NK-92 treated with Interleukin-12 subunit alpha and Interleukin-12 subunit beta, amount 100 ng/mL, for 24 hours (cell line): ENCODE data around the gene NIPBL.
"Not testable (repeated sequence)": the region's sequence is repeated elsewhere in the genome, so short reads cannot be mapped to it uniquely, and the experiment has no call there.

ENCODE experiments used
- DNase-seq: peaks from one replicate; lab custom pipeline; 2025; lab: John Stamatoyannopoulos, UW

NIPBL gene

DNA sequence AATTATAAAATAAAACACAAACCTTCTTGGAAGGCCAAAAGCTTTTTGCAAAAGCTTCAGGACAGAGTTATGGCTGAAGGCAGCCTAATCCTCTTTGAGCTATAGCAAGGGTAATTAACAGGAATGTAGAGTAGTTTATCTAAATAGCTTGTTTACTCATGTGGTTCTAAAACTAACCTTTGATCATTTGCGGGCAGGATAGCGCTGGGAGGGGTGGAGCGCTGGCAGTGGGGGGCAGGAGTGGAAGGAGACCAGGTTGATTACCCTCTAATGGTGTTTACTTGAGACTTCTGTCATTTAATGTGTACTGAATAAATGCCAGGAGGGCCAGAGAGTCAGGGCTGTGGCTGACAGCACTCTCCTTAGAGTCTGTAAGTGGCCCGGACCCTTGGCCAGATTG lies 217.2 kb downstream of the NIPBL start:
- DNase-seq: not testable (repeated sequence)

DNA sequence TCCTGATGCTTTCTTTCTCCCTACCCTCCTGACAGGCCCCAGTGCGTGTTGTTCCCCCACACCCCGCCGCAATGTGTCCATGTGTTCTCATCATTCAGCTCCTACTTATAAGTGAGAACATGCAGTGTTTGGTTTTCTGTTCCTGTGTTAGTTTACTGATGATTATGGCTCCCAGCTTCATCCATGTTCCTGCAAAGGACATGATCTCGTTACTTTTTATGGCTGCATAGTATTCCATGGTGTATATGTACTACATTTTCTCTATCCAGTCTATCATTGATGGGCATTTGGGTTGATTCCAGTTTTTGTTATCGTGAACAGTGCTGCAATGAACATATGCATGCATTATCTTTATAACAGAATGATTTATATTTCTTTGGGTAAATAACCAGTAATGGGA lies 222.7 kb downstream of the NIPBL start:
- DNase-seq: not testable (repeated sequence)

DNA sequence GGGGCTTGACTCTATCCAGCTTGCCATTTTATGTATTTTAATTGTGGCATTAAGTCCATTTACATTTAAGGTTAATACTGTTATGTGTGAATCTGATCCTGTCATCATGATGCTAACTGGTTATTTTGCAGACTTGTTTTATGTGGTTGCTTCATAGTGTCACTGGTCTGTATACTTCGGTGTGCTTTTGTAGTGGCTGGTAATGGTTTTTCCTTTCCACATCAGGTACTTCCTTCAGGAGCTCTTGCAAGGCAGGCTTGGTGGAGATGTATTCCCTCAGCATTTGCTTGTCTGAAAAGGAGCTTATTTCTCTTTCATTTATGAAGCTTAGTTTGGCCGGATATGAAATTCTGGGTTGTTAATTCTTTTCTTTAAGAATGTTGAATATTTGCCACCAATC lies 226.7 kb downstream of the NIPBL start:
- DNase-seq: no peak

DNA sequence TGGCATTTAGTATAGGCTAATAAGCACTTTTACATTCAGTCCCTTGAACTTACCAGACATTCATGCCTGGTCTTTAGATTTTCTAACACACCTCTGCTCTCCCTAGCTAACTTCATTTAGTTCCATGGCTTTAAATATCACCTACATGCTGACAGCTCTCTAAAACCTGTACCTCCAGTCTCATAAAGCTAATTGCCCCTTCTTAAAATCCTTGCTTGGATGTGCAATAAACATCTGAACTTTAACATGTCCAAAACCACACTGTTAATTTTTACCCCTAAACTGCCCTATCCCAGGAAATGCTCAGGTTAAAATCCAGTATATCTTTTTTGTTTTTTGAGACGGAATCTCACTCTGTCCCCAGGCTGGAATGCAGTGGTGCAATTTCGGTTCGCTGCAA lies 232.8 kb downstream of the NIPBL start:
- DNase-seq: no peak

DNA sequence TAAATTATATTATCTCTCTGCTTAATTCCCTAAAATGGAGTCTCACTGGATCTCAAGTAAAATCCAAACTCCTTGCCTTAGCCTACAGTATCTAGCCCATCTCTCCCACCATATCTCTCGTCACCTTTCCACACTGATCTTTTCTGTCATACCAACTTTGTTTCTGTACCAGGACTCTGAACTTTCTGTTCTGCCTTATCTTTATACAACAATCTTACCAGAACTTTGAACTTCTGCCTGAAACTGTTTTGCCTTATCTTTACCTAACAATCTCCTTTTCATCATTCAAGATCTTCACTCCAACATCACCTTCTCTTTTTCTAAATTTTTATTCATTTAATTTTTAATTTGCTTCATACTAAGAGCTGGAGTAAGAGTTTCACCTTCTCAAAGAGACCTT lies 233.6 kb downstream of the NIPBL start:
- DNase-seq: no peak

DNA sequence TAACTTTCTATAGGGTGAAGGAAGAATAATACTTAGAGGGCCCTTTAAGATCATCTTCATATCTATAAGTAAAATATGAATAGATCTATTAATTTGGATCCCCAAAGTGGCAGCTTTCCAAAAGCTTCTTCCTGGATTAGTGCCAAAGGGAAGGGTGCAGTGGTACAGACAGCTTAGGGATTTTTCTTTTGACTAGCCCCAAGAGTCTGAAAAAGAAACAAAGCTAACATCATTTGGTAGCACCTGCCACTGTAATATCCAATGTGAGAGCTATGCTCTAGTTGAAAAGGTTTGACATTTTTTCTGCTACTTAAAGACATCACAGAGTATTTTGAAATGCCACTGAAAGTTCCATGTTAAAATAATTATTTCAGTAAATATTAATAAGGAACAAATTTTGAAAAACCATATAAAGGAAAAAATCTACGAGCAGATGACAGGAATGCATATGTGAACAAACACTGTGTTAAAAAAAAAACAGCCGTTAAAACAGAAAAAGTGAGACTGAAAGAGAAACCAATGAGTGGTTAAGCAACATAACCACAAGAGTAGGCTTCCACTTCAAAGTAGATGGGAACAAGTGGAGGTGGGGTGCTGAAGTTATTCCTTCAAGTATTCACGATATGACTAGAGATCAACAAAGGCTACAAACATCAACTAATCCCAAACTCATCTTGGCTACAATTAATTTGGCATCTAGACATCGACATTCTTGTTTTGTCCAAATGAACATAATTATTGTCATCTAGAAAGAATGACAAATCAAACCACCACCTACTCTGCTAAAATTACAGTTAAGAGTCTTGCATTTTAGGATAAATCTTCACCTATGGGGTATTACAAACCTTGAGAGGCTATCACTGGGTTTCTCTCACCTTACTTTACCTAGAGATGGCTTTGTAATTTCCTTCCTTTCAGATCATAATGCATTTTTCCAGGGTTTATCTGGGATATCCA lies 235.1 kb downstream of the NIPBL start:
- DNase-seq: no peak

DNA sequence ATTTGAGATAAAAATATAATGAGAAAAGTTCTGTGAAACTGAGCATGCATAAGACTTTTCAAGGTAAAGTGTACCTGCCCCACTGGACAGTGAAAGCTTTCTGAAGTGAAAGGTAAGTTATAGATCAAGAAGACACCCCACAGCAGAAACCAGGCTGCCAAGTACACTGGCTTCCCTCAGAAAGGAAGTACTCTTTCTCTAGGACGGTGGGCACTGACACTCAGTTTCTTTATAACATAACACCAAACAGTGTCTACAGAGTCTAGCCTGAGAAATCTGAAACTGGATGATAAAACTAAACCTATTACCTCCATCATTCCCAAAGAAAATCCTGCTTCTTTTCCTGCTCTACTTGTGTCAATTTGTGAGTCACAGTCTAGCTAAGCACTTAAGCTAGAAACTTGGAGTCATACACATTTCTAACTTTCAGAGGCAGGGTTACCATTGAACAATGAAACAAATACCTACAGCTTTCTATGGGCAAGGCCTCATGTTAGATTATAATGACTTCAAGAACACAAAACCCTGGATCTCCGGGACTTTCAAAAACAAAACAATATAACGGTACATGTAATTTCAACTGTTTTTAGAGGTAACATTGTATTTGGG lies 235.9 kb downstream of the NIPBL start:
- DNase-seq: no peak
